ENCODE measurements around the gene GPRC5C.

The GPRC5C gene, protein sequence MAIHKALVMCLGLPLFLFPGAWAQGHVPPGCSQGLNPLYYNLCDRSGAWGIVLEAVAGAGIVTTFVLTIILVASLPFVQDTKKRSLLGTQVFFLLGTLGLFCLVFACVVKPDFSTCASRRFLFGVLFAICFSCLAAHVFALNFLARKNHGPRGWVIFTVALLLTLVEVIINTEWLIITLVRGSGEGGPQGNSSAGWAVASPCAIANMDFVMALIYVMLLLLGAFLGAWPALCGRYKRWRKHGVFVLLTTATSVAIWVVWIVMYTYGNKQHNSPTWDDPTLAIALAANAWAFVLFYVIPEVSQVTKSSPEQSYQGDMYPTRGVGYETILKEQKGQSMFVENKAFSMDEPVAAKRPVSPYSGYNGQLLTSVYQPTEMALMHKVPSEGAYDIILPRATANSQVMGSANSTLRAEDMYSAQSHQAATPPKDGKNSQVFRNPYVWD

GRCh38 chr17:74431568-74432423, at the start of gene GPRC5C:
Gene GPRC5C, plus strand, starts transcription at chr17:74432088. Its CDS starts 7,689 bp downstream, at chr17:74439777.
- TF ChIP-seq EP300 (IDR thresholded peaks at IDR 0.05; ENCODE audit: borderline replicate concordance) (no peak), EGR1 (IDR thresholded peaks at IDR 0.05) (peak; percentile 80), ZBTB7A (IDR thresholded peaks at IDR 0.05; ENCODE audit: low read depth) (no peak; the same call in 1 of the 2 replicates), RAD21 (IDR thresholded peaks at IDR 0.05; ENCODE audit: low read depth) (no peak), MAX (IDR thresholded peaks at IDR 0.05) (peak; percentile 1), USF1 (IDR thresholded peaks at IDR 0.05) (no peak)

GRCh38 chr17:74383141-74383540, 48.7 kb upstream of the GPRC5C start:
- TF ChIP-seq, protein P1, sequence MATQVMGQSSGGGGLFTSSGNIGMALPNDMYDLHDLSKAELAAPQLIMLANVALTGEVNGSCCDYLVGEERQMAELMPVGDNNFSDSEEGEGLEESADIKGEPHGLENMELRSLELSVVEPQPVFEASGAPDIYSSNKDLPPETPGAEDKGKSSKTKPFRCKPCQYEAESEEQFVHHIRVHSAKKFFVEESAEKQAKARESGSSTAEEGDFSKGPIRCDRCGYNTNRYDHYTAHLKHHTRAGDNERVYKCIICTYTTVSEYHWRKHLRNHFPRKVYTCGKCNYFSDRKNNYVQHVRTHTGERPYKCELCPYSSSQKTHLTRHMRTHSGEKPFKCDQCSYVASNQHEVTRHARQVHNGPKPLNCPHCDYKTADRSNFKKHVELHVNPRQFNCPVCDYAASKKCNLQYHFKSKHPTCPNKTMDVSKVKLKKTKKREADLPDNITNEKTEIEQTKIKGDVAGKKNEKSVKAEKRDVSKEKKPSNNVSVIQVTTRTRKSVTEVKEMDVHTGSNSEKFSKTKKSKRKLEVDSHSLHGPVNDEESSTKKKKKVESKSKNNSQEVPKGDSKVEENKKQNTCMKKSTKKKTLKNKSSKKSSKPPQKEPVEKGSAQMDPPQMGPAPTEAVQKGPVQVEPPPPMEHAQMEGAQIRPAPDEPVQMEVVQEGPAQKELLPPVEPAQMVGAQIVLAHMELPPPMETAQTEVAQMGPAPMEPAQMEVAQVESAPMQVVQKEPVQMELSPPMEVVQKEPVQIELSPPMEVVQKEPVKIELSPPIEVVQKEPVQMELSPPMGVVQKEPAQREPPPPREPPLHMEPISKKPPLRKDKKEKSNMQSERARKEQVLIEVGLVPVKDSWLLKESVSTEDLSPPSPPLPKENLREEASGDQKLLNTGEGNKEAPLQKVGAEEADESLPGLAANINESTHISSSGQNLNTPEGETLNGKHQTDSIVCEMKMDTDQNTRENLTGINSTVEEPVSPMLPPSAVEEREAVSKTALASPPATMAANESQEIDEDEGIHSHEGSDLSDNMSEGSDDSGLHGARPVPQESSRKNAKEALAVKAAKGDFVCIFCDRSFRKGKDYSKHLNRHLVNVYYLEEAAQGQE (IDR thresholded peaks at IDR 0.05; ENCODE audit: low read depth): no peak
- TF ChIP-seq NFIC (IDR thresholded peaks at IDR 0.05) (no peak), USF1 (IDR thresholded peaks at IDR 0.05) (no peak), EGR1 (IDR thresholded peaks at IDR 0.05) (no peak), EP300 (IDR thresholded peaks at IDR 0.05; ENCODE audit: borderline replicate concordance) (no peak), TAF1 (IDR thresholded peaks at IDR 0.05; ENCODE audit: low read depth) (no peak), TEAD4 (IDR thresholded peaks at IDR 0.05) (no peak), ZBTB7A (IDR thresholded peaks at IDR 0.05; ENCODE audit: low read depth) (no peak), FOXM1 (IDR thresholded peaks at IDR 0.05; ENCODE audit: borderline replicate concordance, low read depth) (no peak), TCF12 (IDR thresholded peaks at IDR 0.05; ENCODE audit: low read depth) (no peak), CEBPB (IDR thresholded peaks at IDR 0.05) (no peak), YY1 (IDR thresholded peaks at IDR 0.05; ENCODE audit: low read depth) (no peak), MAX (IDR thresholded peaks at IDR 0.05) (no peak), CREB1 (IDR thresholded peaks at IDR 0.05; ENCODE audit: low read depth) (no peak), RAD21 (IDR thresholded peaks at IDR 0.05; ENCODE audit: low read depth) (no peak)

GRCh38 chr17:74385201-74385600, 46.7 kb upstream of the GPRC5C start:
- TF ChIP-seq MAX (IDR thresholded peaks at IDR 0.05) (no peak), RAD21 (IDR thresholded peaks at IDR 0.05; ENCODE audit: low read depth) (no peak), FOXM1 (IDR thresholded peaks at IDR 0.05; ENCODE audit: borderline replicate concordance, low read depth) (no peak), CEBPB (IDR thresholded peaks at IDR 0.05) (no peak), ZBTB7A (IDR thresholded peaks at IDR 0.05; ENCODE audit: low read depth) (no peak), EP300 (IDR thresholded peaks at IDR 0.05; ENCODE audit: borderline replicate concordance) (no peak), TEAD4 (IDR thresholded peaks at IDR 0.05) (no peak), CREB1 (IDR thresholded peaks at IDR 0.05; ENCODE audit: low read depth) (no peak), USF1 (IDR thresholded peaks at IDR 0.05) (no peak), NFIC (IDR thresholded peaks at IDR 0.05) (no peak), EGR1 (IDR thresholded peaks at IDR 0.05) (no peak), YY1 (IDR thresholded peaks at IDR 0.05; ENCODE audit: low read depth) (no peak), TCF12 (IDR thresholded peaks at IDR 0.05; ENCODE audit: low read depth) (no peak), TAF1 (IDR thresholded peaks at IDR 0.05; ENCODE audit: low read depth) (no peak)
- TF ChIP-seq, protein P1 (IDR thresholded peaks at IDR 0.05; ENCODE audit: low read depth): no peak

GRCh38 chr17:74386386-74386785, 45.5 kb upstream of the GPRC5C start:
- TF ChIP-seq YY1 (IDR thresholded peaks at IDR 0.05; ENCODE audit: low read depth): no peak
- TF ChIP-seq TAF1 (IDR thresholded peaks at IDR 0.05; ENCODE audit: low read depth): no peak
- TF ChIP-seq TCF12 (IDR thresholded peaks at IDR 0.05; ENCODE audit: low read depth): no peak
- no peak for TF ChIP-seq USF1 (IDR thresholded peaks at IDR 0.05)
- no peak for TF ChIP-seq RAD21 (IDR thresholded peaks at IDR 0.05; ENCODE audit: low read depth)
- no peak for TF ChIP-seq MAX (IDR thresholded peaks at IDR 0.05)
- TF ChIP-seq CEBPB (IDR thresholded peaks at IDR 0.05): no peak
- TF ChIP-seq, protein P1 (IDR thresholded peaks at IDR 0.05; ENCODE audit: low read depth): no peak

Data from Ishikawa (cell line).